GM12801 (cell line): ENCODE results near the gene GAB1.

ENCODE experiments used
- CTCF ChIP-seq: IDR thresholded peaks from one replicate; pipeline ENCODE4 v1.5.1; 2011; ENCODE audit warnings: control low read depth; ENCODE audit not compliant: insufficient read length; ENCODE audit errors: extremely low read depth

The GAB1 gene

GRCh38 chr4:143473334-143474126 is 136.9 kb downstream of the GAB1 start:
- no peak for TF ChIP-seq CTCF

GRCh38 chr4:143477487-143477886 is 140.8 kb downstream of the GAB1 start:
- TF ChIP-seq CTCF, result no peak

- TF ChIP-seq CTCF, result no peak
These were observed 144.7 kb downstream of the GAB1 start for GRCh38 chr4:143481361-143481760.

- TF ChIP-seq CTCF, result no peak
These were observed 146.2 kb downstream of the GAB1 start for GRCh38 chr4:143482840-143483239.

GRCh38 chr4:143486314-143486713 is 149.6 kb downstream of the GAB1 start:
- TF ChIP-seq CTCF, result no peak

- TF ChIP-seq CTCF, result no peak
These were observed 152.0 kb downstream of the GAB1 start for GRCh38 chr4:143488687-143489086.

GRCh38 chr4:143489106-143489505 is 152.4 kb downstream of the GAB1 start:
- no peak for TF ChIP-seq CTCF
